Measurements from ENCODE around the gene HDHD3.

The HDHD3 gene

GRCh38 chr9:113360242-113360842 lies 16.4 kb downstream of the HDHD3 start:
- no peak for TF ChIP-seq GATA1 (IDR thresholded peaks at IDR 0.05; ENCODE audit: low read depth, low read length)
- TF ChIP-seq POLR2A (IDR thresholded peaks at IDR 0.05; ENCODE audit: low read length) = no peak
- DNase-seq = no peak

- TF ChIP-seq GATA1 (IDR thresholded peaks at IDR 0.05; ENCODE audit: low read depth, low read length) (no peak), POLR2A (IDR thresholded peaks at IDR 0.05; ENCODE audit: low read length) (no peak)
- no peak for DNase-seq
Observed at GRCh38 chr9:113359385-113359784, 17.4 kb downstream of the HDHD3 start.

DNA sequence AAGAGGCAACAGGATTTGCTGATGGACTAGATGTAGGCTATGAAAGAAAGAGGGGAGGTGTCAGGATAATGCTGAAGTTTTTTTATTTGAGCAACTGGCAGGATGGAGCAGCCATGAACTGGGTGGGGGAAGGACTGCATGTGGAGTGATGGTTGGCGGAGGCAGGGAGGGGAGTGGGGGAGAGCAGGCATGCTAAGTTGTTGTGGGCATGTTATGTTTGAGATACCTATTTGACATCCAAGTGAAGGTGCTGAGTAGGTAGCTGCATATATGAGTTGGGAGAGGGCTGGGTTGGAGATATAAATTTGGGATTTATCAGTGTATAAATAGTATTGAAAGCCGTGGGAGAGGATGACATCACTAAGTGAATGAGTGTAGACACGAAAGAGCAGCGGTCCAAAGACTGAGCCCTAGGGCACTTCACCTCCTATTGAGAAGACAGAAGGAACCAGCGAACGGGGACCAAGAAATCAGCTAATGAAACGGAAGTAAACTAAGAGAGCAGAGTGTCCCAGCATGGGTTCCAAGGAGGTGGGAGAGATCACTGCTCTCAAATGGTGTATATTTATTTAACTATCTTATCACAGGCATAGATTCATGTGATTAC lies 20.0 kb downstream of the HDHD3 start:
- DNase-seq = no peak
- TF ChIP-seq POLR2A (IDR thresholded peaks at IDR 0.05; ENCODE audit: low read length) = no peak
- TF ChIP-seq GATA1 (IDR thresholded peaks at IDR 0.05; ENCODE audit: low read depth, low read length) = no peak

DNA sequence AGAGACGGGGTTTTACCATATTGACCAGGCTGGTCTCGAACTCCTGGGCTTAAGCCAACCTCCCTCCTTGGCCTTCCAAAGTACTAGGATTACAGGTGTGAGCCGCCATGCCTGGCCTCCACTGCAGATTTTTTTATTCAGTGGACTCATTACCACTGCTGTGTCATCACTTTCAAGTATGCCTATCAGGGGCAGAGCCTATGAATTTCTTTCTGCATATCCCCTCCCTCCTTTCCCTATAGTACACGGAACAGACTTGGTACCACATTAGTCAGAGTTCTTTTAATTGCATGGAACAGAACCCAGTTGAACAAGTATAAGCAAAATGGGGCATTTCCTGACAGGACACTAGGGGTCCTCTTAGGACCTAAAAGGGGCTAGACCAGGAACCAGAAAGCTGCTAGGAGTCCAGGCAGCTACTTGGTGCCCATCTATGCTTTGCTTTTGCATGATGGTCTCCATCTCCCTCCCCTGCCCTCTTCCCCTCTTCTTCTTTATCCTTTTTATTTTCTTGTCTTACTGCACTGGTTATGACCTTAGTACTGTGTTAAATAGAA lies 21.7 kb downstream of the HDHD3 start:
- peak; percentile 57 to 68 for DNase-seq
- TF ChIP-seq POLR2A (IDR thresholded peaks at IDR 0.05; ENCODE audit: low read length) (no peak), GATA1 (IDR thresholded peaks at IDR 0.05; ENCODE audit: low read depth, low read length) (no peak)

GRCh38 chr9:113352411-113352810 lies 24.4 kb downstream of the HDHD3 start:
- TF ChIP-seq GATA1 (IDR thresholded peaks at IDR 0.05; ENCODE audit: low read depth, low read length) (no peak), POLR2A (IDR thresholded peaks at IDR 0.05; ENCODE audit: low read length) (no peak)
- DNase-seq = peak; percentile 77 to 87

GRCh38 chr9:113352006-113352405 lies 24.8 kb downstream of the HDHD3 start:
- TF ChIP-seq POLR2A (IDR thresholded peaks at IDR 0.05; ENCODE audit: low read length) (no peak), GATA1 (IDR thresholded peaks at IDR 0.05; ENCODE audit: low read depth, low read length) (no peak)
- no peak for DNase-seq

- TF ChIP-seq GATA1 (IDR thresholded peaks at IDR 0.05; ENCODE audit: low read depth, low read length) (no peak), POLR2A (IDR thresholded peaks at IDR 0.05; ENCODE audit: low read length) (no peak)
- DNase-seq = peak in 1 of 2 experiments; percentile 38
Observed at GRCh38 chr9:113350937-113351336, 25.8 kb downstream of the HDHD3 start.

DNA sequence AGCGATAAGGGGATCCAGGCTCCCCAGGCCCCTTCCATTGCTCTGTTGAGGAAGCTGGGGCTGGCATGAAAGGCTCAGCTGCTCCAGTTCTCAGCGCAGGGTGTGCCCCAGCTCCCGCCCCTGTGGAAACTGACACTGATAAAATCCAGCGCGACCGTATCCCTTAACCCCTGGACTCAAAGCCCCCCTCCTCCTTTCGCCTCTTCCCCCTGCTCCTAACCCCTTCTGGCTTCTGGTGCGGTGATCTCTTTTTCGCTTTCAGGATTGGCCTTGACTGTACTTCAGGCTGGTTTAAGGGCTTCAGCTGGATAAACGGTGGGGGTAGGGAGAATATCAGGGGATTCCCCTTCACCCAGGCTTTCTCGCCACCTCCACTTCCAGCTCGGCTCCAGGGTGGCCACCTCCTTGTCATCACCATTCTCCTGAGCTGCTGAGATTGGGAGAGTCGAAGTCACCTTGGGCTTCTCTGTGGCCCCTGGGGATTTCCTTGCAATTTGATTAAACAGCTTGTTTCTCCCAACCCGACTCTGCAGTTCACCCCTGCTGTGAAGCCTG lies 26.6 kb downstream of the HDHD3 start:
- peak; percentile 65 to 72 for DNase-seq
- TF ChIP-seq POLR2A (IDR thresholded peaks at IDR 0.05; ENCODE audit: low read length) = peak; percentile 56
- no peak for TF ChIP-seq GATA1 (IDR thresholded peaks at IDR 0.05; ENCODE audit: low read depth, low read length)

DNA sequence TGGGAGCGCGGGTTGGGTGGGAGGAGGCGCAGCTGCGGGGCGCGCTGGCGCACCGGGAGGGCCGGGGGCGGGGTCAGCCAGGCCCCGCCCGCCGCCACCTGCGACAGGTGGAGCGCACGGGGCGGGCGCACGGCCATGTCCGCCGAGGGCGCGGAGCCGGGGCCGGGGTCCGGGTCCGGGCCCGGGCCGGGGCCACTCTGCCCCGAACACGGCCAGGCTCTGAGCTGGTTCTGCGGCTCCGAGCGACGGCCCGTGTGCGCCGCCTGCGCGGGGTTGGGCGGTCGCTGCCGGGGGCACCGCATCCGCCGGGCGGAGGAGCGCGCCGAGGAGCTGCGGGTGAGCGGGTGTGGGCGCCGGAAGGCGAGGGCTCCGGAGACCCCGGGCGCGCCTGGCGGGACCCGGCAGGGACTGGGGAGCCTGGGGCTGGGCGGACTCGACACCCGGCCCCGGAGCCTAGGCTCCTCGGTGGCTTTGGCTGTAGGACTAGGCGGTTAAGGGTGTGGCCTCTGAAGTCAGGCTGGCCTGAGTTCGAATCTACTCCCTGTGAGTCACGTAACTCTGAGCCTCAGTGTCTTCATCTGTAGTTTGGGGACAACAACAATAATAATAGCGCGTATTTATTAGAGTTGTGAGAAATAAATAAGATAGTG lies 27.2 kb downstream of the HDHD3 start, which contains the start of gene BSPRY:
TSS of gene BSPRY (plus strand) at position 97 of the 650 bp plus-strand sequence. CDS start at position 136, 39 bp downstream.
- TF ChIP-seq GATA1 (IDR thresholded peaks at IDR 0.05; ENCODE audit: low read depth, low read length) (no peak), POLR2A (IDR thresholded peaks at IDR 0.05; ENCODE audit: low read length) (peak; percentile 71)
- DNase-seq = peak; percentile 75 to 81

DNA sequence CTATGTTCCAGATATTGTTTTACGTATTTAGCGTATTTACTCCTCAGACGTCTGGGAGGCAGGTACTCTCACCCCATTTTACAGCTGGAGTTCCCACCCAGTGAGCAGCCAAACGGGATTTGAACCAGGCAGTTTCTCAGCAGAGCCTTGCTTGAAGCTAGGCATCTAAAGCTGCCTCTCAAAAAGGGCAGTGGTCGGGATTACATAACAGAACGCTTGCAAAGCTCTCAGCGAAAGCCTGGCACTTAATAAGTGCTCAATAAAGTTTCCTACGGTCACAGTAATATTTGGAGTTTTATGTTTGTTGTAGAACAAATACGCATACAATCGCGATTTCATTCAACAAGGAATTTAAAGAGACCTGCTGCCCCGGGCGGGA lies 27.7 kb downstream of the HDHD3 start:
- TF ChIP-seq GATA1 (IDR thresholded peaks at IDR 0.05; ENCODE audit: low read depth, low read length) (no peak), POLR2A (IDR thresholded peaks at IDR 0.05; ENCODE audit: low read length) (no peak)
- DNase-seq = no peak

DNA sequence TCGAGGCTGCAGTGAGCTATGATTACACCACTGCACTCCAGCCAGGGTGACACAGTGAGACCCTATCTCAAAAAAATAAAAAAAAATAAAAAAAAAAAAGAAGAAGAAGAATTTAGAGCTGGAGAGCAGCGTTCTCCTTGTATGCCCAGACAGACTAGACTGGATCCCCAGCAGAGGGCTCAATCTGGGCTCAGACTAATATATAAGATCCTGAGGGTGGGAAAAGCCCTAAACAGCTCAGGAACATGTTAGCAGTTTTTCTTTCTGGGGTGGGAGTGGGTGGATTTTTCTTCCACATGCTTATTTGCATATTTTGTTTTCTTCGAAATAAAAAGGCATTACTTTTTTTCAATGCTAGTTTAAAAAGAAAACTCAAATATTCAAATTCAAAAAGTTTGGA lies 28.3 kb downstream of the HDHD3 start:
- DNase-seq = no peak
- no peak for TF ChIP-seq POLR2A (IDR thresholded peaks at IDR 0.05; ENCODE audit: low read length)
- no peak for TF ChIP-seq GATA1 (IDR thresholded peaks at IDR 0.05; ENCODE audit: low read depth, low read length)

GRCh38 chr9:113345671-113346070 lies 31.1 kb downstream of the HDHD3 start:
- TF ChIP-seq GATA1 (IDR thresholded peaks at IDR 0.05; ENCODE audit: low read depth, low read length) (no peak), POLR2A (IDR thresholded peaks at IDR 0.05; ENCODE audit: low read length) (no peak)

GRCh38 chr9:113345190-113345589 lies 31.6 kb downstream of the HDHD3 start:
- DNase-seq = no peak
- TF ChIP-seq GATA1 (IDR thresholded peaks at IDR 0.05; ENCODE audit: low read depth, low read length) (no peak), POLR2A (IDR thresholded peaks at IDR 0.05; ENCODE audit: low read length) (no peak)

More at GRCh38 chr9:113345671-113346070, 31.1 kb downstream of the HDHD3 start:
- DNase-seq = no peak

DNA sequence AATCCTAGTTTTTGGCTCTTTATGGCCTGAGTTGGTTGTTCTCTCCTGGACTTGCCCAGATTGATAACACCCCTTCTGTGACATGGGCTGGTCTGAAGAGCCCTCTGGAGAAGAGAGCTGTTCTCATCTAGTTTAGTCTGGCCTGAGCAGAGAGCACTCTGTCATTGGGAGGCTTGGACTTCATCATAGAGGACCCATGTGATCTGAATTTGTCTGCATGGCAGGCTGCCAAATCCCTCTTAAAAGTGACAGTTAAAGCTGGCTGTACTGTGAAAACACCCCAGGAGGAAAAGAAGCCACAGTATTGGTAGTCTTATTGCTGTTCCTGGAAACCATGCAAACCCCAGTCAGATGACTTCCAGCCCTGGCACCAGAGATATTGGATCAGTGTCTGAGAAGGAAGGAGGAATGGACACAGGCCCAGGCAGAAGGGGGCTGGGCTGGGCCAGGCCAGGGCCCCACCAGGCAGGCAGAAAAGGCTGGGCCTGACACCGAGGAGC lies 33.0 kb downstream of the HDHD3 start:
- DNase-seq = peak; percentile 91 to 92
- TF ChIP-seq POLR2A (IDR thresholded peaks at IDR 0.05; ENCODE audit: low read length) = peak; percentile 65
- TF ChIP-seq GATA1 (IDR thresholded peaks at IDR 0.05; ENCODE audit: low read depth, low read length) = no peak
